Thyroid gland (tissue), 4 donors: ENCODE results near the gene NRSN2. TPM values are rescaled to one million over a fixed set of nuclear protein-coding genes. Genes with fewer than 3 reads are reported as not detected.
A peak's percentile ranks its signal among the peaks of the same experiment; 100 is the strongest.
"Not testable (repeated sequence)": the region's sequence is repeated elsewhere in the genome, so short reads cannot be mapped to it uniquely, and the experiment has no call there.

Source experiments
- DNase-seq, 2 donors: peaks; one replicate each; pipeline ENCODE4 v3.0.0-alpha.2; 2019
- H3K27ac ChIP-seq, 3 donors: fragments of 200-600 bp; sonication (generic); 1 replicate in 2 of 3; 2 replicates in 1 of 3; pipeline ENCODE4 v1.5.1; 2016 to 2019; ENCODE audit warnings: mild to moderate bottlenecking in 1 of 3, moderate library complexity in 1 of 3
- H3K27me3 ChIP-seq: fragments of 200-600 bp; sonication (generic); one replicate; pipeline ENCODE4 v1.5.1; 2019
- H3K36me3 ChIP-seq, 2 donors: fragments of 200-600 bp; sonication (generic); one replicate each; pipeline ENCODE4 v1.5.1; 2016 to 2019
- H3K4me1 ChIP-seq, 2 donors: fragments of 200-600 bp; sonication (generic); one replicate each; pipeline ENCODE4 v1.5.1; 2017 to 2019
- H3K4me3 ChIP-seq, 3 donors: fragments of 200-600 bp; sonication (generic); replicated peaks in 1 of 3; 1 replicate in 2 of 3; 2 replicates in 1 of 3; pipeline ENCODE4 v1.5.1; 2016; ENCODE audit warnings: mild to moderate bottlenecking in 1 of 3
- H3K9me3 ChIP-seq: fragments of 200-600 bp; sonication (generic); one replicate; pipeline ENCODE4 v1.5.1; 2017
- POLR2A ChIP-seq, 2 donors: fragments of 450-650 bp; IDR thresholded peaks; one replicate each; pipeline ENCODE4 v1.6.1; 2017; ENCODE audit warnings: antibody characterized with exemption in 2 of 2, mild to moderate bottlenecking in 2 of 2, moderate library complexity in 1 of 2
- WGBS, 2 donors: methylation state at CpG; one replicate each; pipeline ENCODE4 v1.1.5; 2017; 5-methylcytosine and 5-hydroxymethylcytosine counted together
- intact Hi-C: fragments of 100-400 bp; cut with DNase I; formaldehyde crosslinking; loops from one replicate; pipeline ENCODE4 v1.15.1; 2023
- total RNA-seq, 4 donors: library from RNA; depleted of rRNA; stranded (reverse); fragments of >200 nt; gene quantifications; one replicate each; pipeline ENCODE4 v1.2.3, GENCODE V29; 2016
- TF ChIP-seq, protein P1 (sequence below), 6 experiments: fragments of 200-600 bp in 3 of 6; fragments of 450-650 bp in 3 of 6; sonication (generic) in 3 of 6; IDR thresholded peaks; one replicate each; pipeline ENCODE4 v1.5.1; 2016 to 2019; ENCODE audit warnings: antibody characterized with exemption in 6 of 6, mild to moderate bottlenecking in 2 of 6, inconsistent platforms in 1 of 6, moderate library complexity in 1 of 6

Gene NRSN2
- total RNA-seq, 4 donors from 2014 or later = 29.8 to 56.7 (median 42.4) TPM

DNA sequence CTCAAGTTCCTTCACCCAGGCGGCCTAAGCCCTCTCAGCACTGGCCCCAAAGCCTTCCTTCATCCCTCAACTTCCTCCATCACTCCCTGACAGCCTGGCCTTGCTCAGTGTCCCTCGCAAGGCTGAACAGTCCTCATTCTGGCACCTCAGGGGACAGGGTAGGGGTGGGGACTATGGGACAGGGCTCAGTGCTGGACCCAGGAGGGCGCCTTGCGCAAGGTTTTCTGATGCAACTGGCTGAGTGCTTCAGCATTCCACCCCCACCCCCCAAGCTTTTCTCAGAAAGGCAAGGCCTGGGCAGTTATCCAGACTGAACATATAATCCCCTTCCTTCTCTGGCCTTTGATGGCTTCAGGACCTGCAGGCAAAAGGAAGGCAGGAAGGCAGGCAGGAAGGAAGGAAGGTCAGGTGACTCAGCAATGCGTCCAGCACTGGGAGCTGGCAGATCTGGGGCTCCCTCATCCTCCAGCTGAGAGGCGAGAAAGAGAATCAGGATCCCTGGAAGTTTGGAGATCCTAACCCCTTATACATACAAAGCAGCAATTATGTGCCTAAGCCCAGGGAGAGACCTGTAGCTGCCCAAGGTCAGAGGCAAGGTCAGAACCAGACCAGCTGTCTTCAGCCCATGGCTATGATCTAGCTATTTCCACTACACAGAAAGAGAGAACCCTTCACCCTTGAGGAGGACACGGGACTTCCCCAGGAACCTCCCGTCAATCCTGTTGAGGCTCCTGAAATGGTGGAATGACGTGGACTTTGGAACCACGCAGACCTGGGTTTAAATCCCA lies 25.0 kb downstream of the NRSN2 start:
- peak overlapping the region; percentile 54 to 79 (median 71) for H3K27ac ChIP-seq
- H3K4me3 ChIP-seq = no peak overlapping the region
- TF ChIP-seq POLR2A (IDR thresholded peaks at IDR 0.05) = peak in 1 of 2 donors; percentile 6
- TF ChIP-seq, protein P1, sequence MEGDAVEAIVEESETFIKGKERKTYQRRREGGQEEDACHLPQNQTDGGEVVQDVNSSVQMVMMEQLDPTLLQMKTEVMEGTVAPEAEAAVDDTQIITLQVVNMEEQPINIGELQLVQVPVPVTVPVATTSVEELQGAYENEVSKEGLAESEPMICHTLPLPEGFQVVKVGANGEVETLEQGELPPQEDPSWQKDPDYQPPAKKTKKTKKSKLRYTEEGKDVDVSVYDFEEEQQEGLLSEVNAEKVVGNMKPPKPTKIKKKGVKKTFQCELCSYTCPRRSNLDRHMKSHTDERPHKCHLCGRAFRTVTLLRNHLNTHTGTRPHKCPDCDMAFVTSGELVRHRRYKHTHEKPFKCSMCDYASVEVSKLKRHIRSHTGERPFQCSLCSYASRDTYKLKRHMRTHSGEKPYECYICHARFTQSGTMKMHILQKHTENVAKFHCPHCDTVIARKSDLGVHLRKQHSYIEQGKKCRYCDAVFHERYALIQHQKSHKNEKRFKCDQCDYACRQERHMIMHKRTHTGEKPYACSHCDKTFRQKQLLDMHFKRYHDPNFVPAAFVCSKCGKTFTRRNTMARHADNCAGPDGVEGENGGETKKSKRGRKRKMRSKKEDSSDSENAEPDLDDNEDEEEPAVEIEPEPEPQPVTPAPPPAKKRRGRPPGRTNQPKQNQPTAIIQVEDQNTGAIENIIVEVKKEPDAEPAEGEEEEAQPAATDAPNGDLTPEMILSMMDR (IDR thresholded peaks at IDR 0.05) = no peak
- WGBS, 2 donors = 58 to 63% methylated on average over 10 of the region's 10 CpGs
- H3K9me3 ChIP-seq = no peaks in the 10 kb centered on the region
- intact Hi-C loops = no loop called here
- H3K4me1 ChIP-seq = peaks cover 22 to 37% of the 10 kb centered on the region in 2 donors
- DNase-seq = peak; percentile 77 to 85
- no peaks in the 10 kb centered on the region for H3K36me3 ChIP-seq
- H3K27me3 ChIP-seq = no peaks in the 10 kb centered on the region

DNA sequence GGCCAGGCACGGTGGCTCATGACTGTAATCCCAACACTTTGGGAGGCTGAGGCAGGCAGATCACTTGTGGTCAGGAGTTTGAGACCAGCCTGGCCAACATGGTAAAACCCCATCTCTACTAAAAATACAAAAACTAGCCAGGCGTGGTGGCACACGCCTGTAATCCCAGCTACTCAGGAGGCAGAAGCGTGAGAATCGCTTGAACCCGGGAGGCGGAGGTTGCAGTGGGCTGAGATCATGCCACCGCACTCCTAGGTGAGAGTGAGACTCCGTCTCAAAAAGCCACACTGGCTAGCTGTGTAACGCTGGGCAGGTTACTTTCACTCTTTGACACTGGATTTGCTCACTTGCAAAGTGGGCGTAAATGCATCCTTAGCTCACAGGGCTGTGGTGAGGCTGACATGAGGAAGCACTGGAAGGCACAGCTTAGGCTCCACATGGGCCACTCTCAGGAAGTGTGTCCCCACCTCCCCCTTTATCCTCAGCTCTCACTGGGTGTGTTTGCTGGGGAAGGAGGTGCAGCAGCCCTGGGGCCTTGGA lies 25.7 kb downstream of the NRSN2 start:
- Histone ChIP-seq H3K27ac (peak overlapping the region; percentile 54 to 79 (median 71)), H3K4me1 (peaks cover 19 to 37% of the 10 kb centered on the region in 2 donors)
- H3K4me3 ChIP-seq, H3K27me3 ChIP-seq, H3K36me3 ChIP-seq, H3K9me3 ChIP-seq, DNase-seq, intact Hi-C loops: not testable (repeated sequence)
- WGBS, 2 donors = 83 to 90% methylated on average over 10 of the region's 11 CpGs

DNA sequence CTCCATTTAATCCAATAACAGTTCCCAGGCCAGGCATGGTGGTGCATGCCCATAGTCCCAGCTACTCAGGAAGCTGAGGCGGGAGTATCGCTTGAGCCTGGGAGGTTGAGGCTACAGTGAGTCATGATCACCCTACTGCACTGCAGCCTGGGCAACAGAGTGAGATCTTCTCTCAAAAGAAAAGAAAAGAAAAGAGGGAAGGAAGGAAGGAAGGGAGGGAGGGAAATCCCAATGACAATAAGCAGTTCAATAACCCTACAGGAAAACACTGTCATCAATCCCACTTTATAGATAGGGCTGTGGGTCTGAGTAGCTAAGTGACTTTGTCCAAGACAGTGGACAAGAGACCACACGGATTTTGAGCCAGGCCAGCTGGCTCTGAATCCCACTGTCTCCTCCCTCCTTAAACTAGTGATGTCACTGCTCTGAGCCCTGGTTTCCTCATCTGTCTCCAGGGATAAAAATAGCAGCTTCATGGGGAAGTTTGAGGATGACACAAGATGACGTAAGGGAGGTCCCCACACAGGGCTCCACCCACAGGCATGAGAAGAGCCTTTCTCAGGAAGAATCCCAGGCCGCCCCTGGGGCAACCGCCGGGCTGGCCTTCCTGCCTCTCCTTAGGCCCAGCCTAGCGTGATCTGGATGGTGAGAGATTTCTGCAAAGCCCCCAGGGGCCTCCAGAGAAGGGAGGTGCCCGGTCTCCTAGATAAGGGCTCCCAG lies 26.4 kb downstream of the NRSN2 start:
- Histone ChIP-seq H3K4me3 (no peak overlapping the region), H3K27me3 (no peaks in the 10 kb centered on the region), H3K36me3 (no peaks in the 10 kb centered on the region), H3K27ac (no peak overlapping the region), H3K9me3 (no peaks in the 10 kb centered on the region), H3K4me1 (peaks cover 19 to 37% of the 10 kb centered on the region in 2 donors)
- whole genome bisulfite sequencing, 2 donors = 67 to 79% methylated on average over 9 of the region's 9 CpGs
- TF ChIP-seq, protein P1 (IDR thresholded peaks at IDR 0.05) = no peak
- TF ChIP-seq POLR2A (IDR thresholded peaks at IDR 0.05) = no peak
- no peak for DNase-seq
- intact Hi-C loops = no loop called here

DNA sequence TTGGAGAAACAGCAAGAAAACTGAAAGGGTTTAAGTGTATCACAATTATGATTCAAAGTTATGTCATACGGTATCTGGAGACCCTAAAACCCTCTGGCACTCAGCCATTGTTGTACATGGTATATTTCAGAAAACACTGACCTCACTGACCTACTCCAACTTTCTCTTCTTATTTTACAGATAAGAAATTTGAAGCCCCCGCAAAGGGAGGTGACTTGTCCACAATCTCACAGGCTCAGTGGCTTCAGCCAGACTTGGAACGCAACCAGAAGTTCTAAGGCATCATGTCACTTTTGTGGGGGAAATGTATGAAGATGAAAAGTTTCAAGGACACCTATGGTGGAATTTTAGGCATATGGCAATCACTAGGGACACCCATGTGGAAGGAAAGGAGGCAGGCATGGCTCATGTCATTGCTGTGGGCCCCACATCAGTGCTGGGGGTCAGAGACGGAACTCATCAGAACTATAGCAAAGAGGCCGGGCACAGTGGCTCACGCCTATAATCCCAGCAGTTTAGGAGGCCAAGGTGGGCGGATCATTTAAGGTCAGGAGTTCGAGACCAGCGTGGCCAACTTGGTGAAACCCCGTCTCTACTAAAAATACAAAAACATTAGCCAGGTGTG lies 28.5 kb downstream of the NRSN2 start:
- Histone ChIP-seq H3K27me3 (no peaks in the 10 kb centered on the region), H3K27ac (no peak overlapping the region), H3K9me3 (no peaks in the 10 kb centered on the region), H3K36me3 (no peaks in the 10 kb centered on the region), H3K4me1 (peaks cover 19 to 30% of the 10 kb centered on the region in 2 donors), H3K4me3 (no peak overlapping the region)
- no peak for DNase-seq
- no peak for TF ChIP-seq POLR2A (IDR thresholded peaks at IDR 0.05)
- WGBS, 2 donors = 88 to 92% methylated on average over 10 of the region's 10 CpGs
- intact Hi-C loops = no loop called here

DNA sequence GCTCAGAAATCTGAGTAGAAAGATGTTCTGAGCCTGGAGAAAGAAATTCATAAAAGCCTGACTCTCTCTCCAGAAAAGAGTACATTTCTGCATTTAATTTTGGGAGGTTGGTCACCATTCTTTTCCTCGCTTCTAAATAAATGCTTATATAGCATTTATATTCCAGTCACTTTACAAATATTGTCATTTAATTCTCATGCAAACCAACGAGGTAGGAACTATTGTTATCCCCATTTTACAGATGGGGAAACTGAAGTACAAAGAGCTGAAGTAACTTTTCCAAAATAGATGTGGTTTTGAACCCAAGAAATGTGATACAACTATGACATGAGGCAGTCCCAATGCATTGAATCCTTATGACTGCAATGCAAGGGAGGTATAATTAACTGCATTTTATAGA lies 29.2 kb downstream of the NRSN2 start:
- WGBS, 2 donors = 32 to 52% methylated on average over 2 of the region's 2 CpGs
- H3K9me3 ChIP-seq = no peaks in the 10 kb centered on the region
- no peak overlapping the region for H3K4me3 ChIP-seq
- TF ChIP-seq POLR2A (IDR thresholded peaks at IDR 0.05) = no peak
- TF ChIP-seq, protein P1 (IDR thresholded peaks at IDR 0.05) = no peak
- no peak for DNase-seq
- H3K27me3 ChIP-seq = no peaks in the 10 kb centered on the region
- H3K4me1 ChIP-seq = peaks cover 11 to 23% of the 10 kb centered on the region in 2 donors
- no peak overlapping the region for H3K27ac ChIP-seq
- intact Hi-C loops = no loop called here
- H3K36me3 ChIP-seq = no peaks in the 10 kb centered on the region
